PC-3 (cell line): ENCODE results near the gene PRAMEF10. TPM values are rescaled to one million over a fixed set of nuclear protein-coding genes. Genes with fewer than 3 reads are reported as not detected.
"Not testable (repeated sequence)": the region's sequence is repeated elsewhere in the genome, so short reads cannot be mapped to it uniquely, and the experiment has no call there.

Experiments used
- ATAC-seq: fragments of 200-7000 bp; cut with Tn5 transposase; 2 replicates; pipeline ENCODE4 v1.9.1; 2020; ENCODE audit warnings: mild to moderate bottlenecking, moderate library complexity
- Bru-seq: library from RNA; stranded (reverse); fragments of 400-500 nt; gene quantifications from one replicate; lab custom pipeline; 2021; lab: Mats Ljungman, UMichigan
- BruChase-seq, 2 experiments: library from RNA; stranded (reverse); fragments of 400-500 nt; gene quantifications; one replicate each; lab custom pipeline; 2021; lab: Mats Ljungman, UMichigan
- BruUV-seq: library from RNA; stranded (reverse); fragments of 400-500 nt; replicated peaks from 2 replicates; lab custom pipeline; 2021; lab: Mats Ljungman, UMichigan
- CTCF ChIA-PET: fragments of 300-600 bp; sonication (Branson Sonifier 250); formaldehyde crosslinking; loops from one replicate; lab custom pipeline; 2022; ENCODE audit warnings: antibody characterized with exemption; lab: Charles Lee
- POLR2A ChIA-PET: fragments of 300-600 bp; sonication (Branson Sonifier 250); formaldehyde crosslinking; loops from one replicate; lab custom pipeline; 2022; ENCODE audit warnings: antibody characterized with exemption; ENCODE audit not compliant: unreplicated experiment; lab: Charles Lee
- DNase-seq: peaks from one replicate; pipeline ENCODE4 v3.0.0-alpha.2; 2015
- H2AFZ ChIP-seq: fragments of 300-600 bp; sonication (generic); 2 replicates; pipeline ENCODE4 v1.6.0; 2016; ENCODE audit warnings: antibody characterized with exemption, low read length
- H3F3A ChIP-seq: fragments of 300-600 bp; sonication (generic); one replicate; pipeline ENCODE4 v1.6.0; 2017; ENCODE audit warnings: antibody characterized with exemption, low read length, control low read depth, mild to moderate bottlenecking; ENCODE audit not compliant: unreplicated experiment
- H3K27ac ChIP-seq: fragments of 300-600 bp; sonication (generic); 2 replicates; pipeline ENCODE4 v1.5.1; 2016; ENCODE audit warnings: mild to moderate bottlenecking, low read length
- H3K27me3 ChIP-seq: fragments of 300-600 bp; sonication (generic); 2 replicates; pipeline ENCODE4 v1.6.1; 2016; ENCODE audit warnings: low read length, mixed read lengths
- H3K36me3 ChIP-seq: fragments of 300-600 bp; sonication (generic); 2 replicates; pipeline ENCODE4 v1.6.1; 2016; ENCODE audit warnings: low read depth, mixed run types, low read length, mixed read lengths
- H3K4me1 ChIP-seq: fragments of 300-600 bp; sonication (generic); 2 replicates; pipeline ENCODE4 v1.5.1; 2016; ENCODE audit warnings: low read length; ENCODE audit not compliant: insufficient read depth
- H3K4me2 ChIP-seq: fragments of 300-600 bp; sonication (generic); 2 replicates; pipeline ENCODE4 v1.6.0; 2016; ENCODE audit warnings: low read length
- H3K4me3 ChIP-seq: fragments of 300-600 bp; sonication (generic); 2 replicates; pipeline ENCODE4 v1.5.1; 2016; ENCODE audit warnings: mild to moderate bottlenecking, low read length, mixed read lengths
- H3K79me2 ChIP-seq: fragments of 300-600 bp; sonication (generic); 2 replicates; pipeline ENCODE4 v1.6.1; 2017; ENCODE audit warnings: low read length, mixed read lengths
- H3K9ac ChIP-seq: fragments of 300-600 bp; sonication (generic); 2 replicates; pipeline ENCODE4 v1.6.0; 2016; ENCODE audit warnings: mild to moderate bottlenecking, low read length
- H3K9me2 ChIP-seq: fragments of 300-600 bp; sonication (generic); replicated peaks from 2 replicates; pipeline ENCODE4 v1.6.1; 2016; ENCODE audit warnings: mixed run types, low read length, mixed read lengths
- H3K9me3 ChIP-seq: fragments of 300-600 bp; sonication (generic); 2 replicates; pipeline ENCODE4 v1.6.1; 2016; ENCODE audit warnings: low read length, mixed read lengths
- H4K20me1 ChIP-seq: fragments of 300-600 bp; sonication (generic); 2 replicates; pipeline ENCODE4 v1.6.1; 2016; ENCODE audit warnings: low read length, mixed read lengths
- intact Hi-C: fragments of 100-400 bp; cut with micrococcal nuclease; formaldehyde crosslinking; loops from 2 replicates; pipeline ENCODE4 v1.9.0; 2023
- long read RNA-seq: library from polyadenylated mRNA; unstranded; transcript quantifications from one replicate; pipeline ENCODE4 v2.0.0, GENCODE V29; 2021; ENCODE audit not compliant: unreplicated experiment
- total RNA-seq: library from RNA; depleted of rRNA; stranded (reverse); fragments of >200 nt; gene quantifications from 2 replicates; pipeline ENCODE4 v1.2.3, GENCODE V29; 2014; rRNA removed

PRAMEF10 gene, protein sequence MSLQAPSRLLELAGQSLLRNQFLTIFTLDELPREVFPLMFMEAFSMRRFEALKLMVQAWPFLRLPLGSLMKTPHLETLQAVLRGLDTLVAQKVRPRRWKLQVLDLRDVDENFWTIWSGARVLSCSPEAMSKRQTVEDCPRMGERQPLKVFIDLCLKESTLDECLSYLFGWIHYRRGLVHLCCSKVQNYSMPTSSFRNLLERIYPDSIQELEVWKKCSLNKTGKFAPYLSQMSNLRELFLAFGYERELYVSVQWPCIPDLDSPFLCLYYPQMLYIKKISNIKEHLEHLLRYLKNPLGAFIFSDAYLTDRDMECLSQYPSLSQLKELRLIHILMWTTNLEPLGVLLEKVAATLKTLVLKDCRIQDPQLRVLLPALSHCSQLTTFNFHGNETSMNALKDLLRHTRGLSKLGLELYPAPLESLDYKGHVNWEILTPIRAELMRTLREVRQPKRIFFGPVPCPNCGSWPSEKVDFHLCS
- total RNA-seq, result not detected in 2 replicates
- not detected for Bru-seq, nascent RNA
- BruChase-seq, experiment 1, labeled RNA remaining after a 6-hour chase, result not detected
- not detected for BruChase-seq, experiment 2, labeled RNA remaining after a 2-hour chase
- long read RNA-seq, result 0 reads

- intact Hi-C loops, H3K9ac ChIP-seq, H2AFZ ChIP-seq, H3K79me2 ChIP-seq, H3K4me3 ChIP-seq, ATAC-seq, H3K27me3 ChIP-seq, DNase-seq, H3K4me2 ChIP-seq, H3K27ac ChIP-seq, H4K20me1 ChIP-seq, H3F3A ChIP-seq, H3K9me2 ChIP-seq, POLR2A ChIA-PET, H3K4me1 ChIP-seq, H3K36me3 ChIP-seq, BruUV-seq, CTCF ChIA-PET, H3K9me3 ChIP-seq: not testable (repeated sequence)
Observed at GRCh38 chr1:12898170-12898569, at the start of gene PRAMEF10. PRAMEF10 (minus strand) TSS chr1:12898270; CDS start chr1:12895847, 2,423 bp downstream.

DNA sequence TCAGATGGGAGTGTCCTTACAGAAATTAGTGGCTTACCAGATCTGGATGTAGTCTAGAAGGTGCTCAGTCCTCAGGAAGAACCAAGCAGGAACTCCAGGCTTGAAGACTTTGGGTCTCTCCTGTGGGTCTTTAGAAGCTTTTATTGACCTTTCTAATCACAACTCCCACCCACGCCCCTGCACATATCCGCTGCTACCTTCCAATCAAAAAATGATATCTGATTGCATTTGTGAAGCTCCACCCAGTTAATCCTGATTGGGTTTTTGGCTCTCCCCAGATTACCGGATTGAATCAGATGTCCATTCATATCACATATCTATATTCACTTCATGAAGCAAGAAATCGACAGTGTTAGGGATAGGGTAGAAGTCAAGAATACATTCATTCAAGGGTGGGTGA is 49.4 kb upstream of the PRAMEF10 start, which contains the start of gene PRAMEF6:
Gene PRAMEF6 (minus strand): TSS at position 101 of the 400 bp plus-strand sequence. CDS start 5,062 bp downstream, outside the sequence.
- H3F3A ChIP-seq, H4K20me1 ChIP-seq, H3K4me2 ChIP-seq, ATAC-seq, H3K79me2 ChIP-seq, H3K27me3 ChIP-seq, H3K9me2 ChIP-seq, intact Hi-C loops, H3K36me3 ChIP-seq, POLR2A ChIA-PET, DNase-seq, H3K4me1 ChIP-seq, CTCF ChIA-PET, BruUV-seq, H3K9ac ChIP-seq, H3K27ac ChIP-seq, H2AFZ ChIP-seq, H3K4me3 ChIP-seq, H3K9me3 ChIP-seq: not testable (repeated sequence)

- H3K9me2 ChIP-seq, H3K27ac ChIP-seq, H3K79me2 ChIP-seq, H3K4me3 ChIP-seq, BruUV-seq, H3K36me3 ChIP-seq, intact Hi-C loops, H3K9me3 ChIP-seq, POLR2A ChIA-PET, H4K20me1 ChIP-seq, DNase-seq, H3K27me3 ChIP-seq, H3K4me1 ChIP-seq, H2AFZ ChIP-seq, CTCF ChIA-PET, H3F3A ChIP-seq, H3K4me2 ChIP-seq, H3K9ac ChIP-seq: not testable (repeated sequence)
- peak; percentile 59; the same call in 1 of the 2 replicates for ATAC-seq
Observed at GRCh38 chr1:12924368-12924767, 26.3 kb upstream of the PRAMEF10 start.

GRCh38 chr1:12921749-12922148 is 23.7 kb upstream of the PRAMEF10 start:
- CTCF ChIA-PET, H3K4me1 ChIP-seq, H3K36me3 ChIP-seq, intact Hi-C loops, H3F3A ChIP-seq, POLR2A ChIA-PET, H2AFZ ChIP-seq, H3K79me2 ChIP-seq, BruUV-seq, H3K9me3 ChIP-seq, H4K20me1 ChIP-seq, H3K4me3 ChIP-seq, H3K27ac ChIP-seq, H3K4me2 ChIP-seq, H3K27me3 ChIP-seq, H3K9ac ChIP-seq, ATAC-seq, H3K9me2 ChIP-seq: not testable (repeated sequence)
- peak; percentile 2 for DNase-seq

DNA sequence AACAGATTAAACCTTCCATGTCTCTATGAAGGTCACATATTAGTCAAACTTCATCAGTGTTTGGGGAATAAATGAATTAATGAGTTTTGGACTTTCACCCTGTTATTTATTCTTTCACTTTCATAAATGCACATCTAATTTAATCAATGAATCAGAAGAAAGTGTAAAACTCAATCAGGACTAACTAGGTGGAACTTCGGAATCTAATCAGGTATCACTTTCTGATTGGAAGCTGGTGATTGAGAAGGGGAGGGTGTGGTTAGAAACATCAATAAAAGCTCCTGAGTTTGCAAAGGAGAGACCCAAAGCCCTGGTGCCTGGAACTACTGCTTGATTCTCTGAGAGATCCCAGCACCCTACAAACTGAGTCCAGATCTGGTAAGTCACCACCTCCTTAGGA is 18.2 kb upstream of the PRAMEF10 start, which contains the start of gene PRAMEF7:
Gene PRAMEF7 (plus strand): TSS at position 301 of the 400 bp plus-strand sequence. CDS start 1,083 bp downstream, outside the sequence.
- CTCF ChIA-PET, ATAC-seq: not testable (repeated sequence)

DNA sequence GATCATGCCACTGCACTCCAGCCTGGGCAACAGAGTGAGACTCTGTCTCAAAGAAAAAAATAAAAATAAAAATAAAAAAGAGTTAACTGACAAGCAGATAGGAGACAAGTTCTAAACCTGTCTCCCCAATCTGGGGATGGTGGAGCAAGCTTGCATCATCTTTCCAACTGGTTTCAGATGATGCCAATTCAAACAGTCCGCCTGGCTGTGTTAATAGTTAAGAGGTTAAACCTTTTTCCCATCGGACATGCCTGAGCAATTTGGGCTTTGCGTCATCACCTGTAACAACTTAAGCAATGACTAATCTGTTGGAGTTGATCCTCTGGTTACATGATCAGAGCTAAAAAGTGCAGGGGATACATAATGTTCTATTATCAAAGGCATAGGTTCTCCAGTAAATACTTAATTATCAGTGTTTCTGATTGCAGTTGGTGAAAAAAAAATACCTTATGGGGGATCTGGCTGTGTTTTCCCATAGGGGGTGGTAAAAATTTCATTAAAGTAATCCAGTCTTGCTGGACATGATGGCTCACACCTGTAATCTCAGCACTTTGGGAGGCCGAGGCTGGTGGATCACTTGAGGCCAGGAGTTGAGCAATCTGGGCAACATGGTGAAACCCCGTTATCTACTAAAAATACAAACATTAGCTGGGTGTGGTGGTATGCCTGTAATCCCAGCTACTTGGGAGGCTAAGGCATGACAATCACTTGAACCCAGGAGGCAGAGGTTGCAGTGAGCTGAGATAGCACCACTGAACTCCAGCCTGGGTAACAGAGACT is 5.9 kb upstream of the PRAMEF10 start:
- CTCF ChIA-PET, H3K9me2 ChIP-seq, H3K9ac ChIP-seq, intact Hi-C loops, H3K9me3 ChIP-seq, H2AFZ ChIP-seq, H3K27ac ChIP-seq, DNase-seq, H3K4me3 ChIP-seq, ATAC-seq, H3K36me3 ChIP-seq, H3F3A ChIP-seq, POLR2A ChIA-PET, H3K4me1 ChIP-seq, BruUV-seq, H3K4me2 ChIP-seq, H3K79me2 ChIP-seq, H4K20me1 ChIP-seq, H3K27me3 ChIP-seq: not testable (repeated sequence)

More for the DNA sequence above, 18.2 kb upstream of the PRAMEF10 start, which contains the start of gene PRAMEF7:
- H3K27me3 ChIP-seq, H3K4me1 ChIP-seq, H3K27ac ChIP-seq, BruUV-seq, H3K4me3 ChIP-seq, H3K9me3 ChIP-seq, H3K36me3 ChIP-seq, H3K9ac ChIP-seq, intact Hi-C loops, H2AFZ ChIP-seq, H4K20me1 ChIP-seq, H3K4me2 ChIP-seq, POLR2A ChIA-PET, DNase-seq, H3K79me2 ChIP-seq, H3K9me2 ChIP-seq, H3F3A ChIP-seq: not testable (repeated sequence)
